Stimulated activated CD8-positive, alpha-beta memory T cell treated with anti-CD3 and anti-CD28 coated beads, Interleukin-4, amount 100 ng/mL, for 24 hours (primary cell): ENCODE results near the gene C6orf15.

Source experiments
- DNase-seq: peaks from one replicate; pipeline ENCODE4 v3.0.0-alpha.2; 2020; ENCODE audit warnings: low read depth

C6orf15 gene

GRCh38 chr6:31112478-31112877 lies at the start of gene C6orf15:
Gene C6orf15, minus strand, starts transcription at chr6:31112575. Its CDS starts 20 bp downstream, at chr6:31112555.
- DNase-seq = no peak

GRCh38 chr6:31161216-31162126 lies 49.1 kb upstream of the C6orf15 start:
- no peak for DNase-seq

- peak; percentile 6 for DNase-seq
These were observed 46.8 kb upstream of the C6orf15 start for GRCh38 chr6:31158863-31159855.

GRCh38 chr6:31158140-31158862 lies 45.9 kb upstream of the C6orf15 start, which contains the start of gene TCF19:
Gene TCF19, plus strand, starts transcription at chr6:31158589. Its CDS starts 881 bp downstream, at chr6:31159470.
- DNase-seq = peak; percentile 99

- DNase-seq = no peak
These were observed 45.3 kb upstream of the C6orf15 start, which contains the start of gene CCHCR1 for GRCh38 chr6:31157513-31158139. Gene CCHCR1, minus strand, starts transcription at chr6:31157802. Its CDS starts 202 bp downstream, at chr6:31157600.

GRCh38 chr6:31156641-31157040 lies 44.3 kb upstream of the C6orf15 start:
- DNase-seq = no peak

GRCh38 chr6:31154436-31154835 lies 42.1 kb upstream of the C6orf15 start:
- no peak for DNase-seq

- no peak for DNase-seq
These were observed 40.4 kb upstream of the C6orf15 start for GRCh38 chr6:31152781-31153180.

- no peak for DNase-seq
These were observed 37.6 kb upstream of the C6orf15 start for GRCh38 chr6:31149827-31150447.

- no peak for DNase-seq
These were observed 33.0 kb upstream of the C6orf15 start for GRCh38 chr6:31145386-31145785.

GRCh38 chr6:31144970-31145340 lies 32.6 kb upstream of the C6orf15 start:
- DNase-seq = no peak

GRCh38 chr6:31144296-31144969 lies 32.1 kb upstream of the C6orf15 start:
- DNase-seq = no peak

- DNase-seq = no peak
These were observed 30.8 kb upstream of the C6orf15 start for GRCh38 chr6:31143148-31143547.

- no peak for DNase-seq
These were observed 30.0 kb upstream of the C6orf15 start for GRCh38 chr6:31142361-31142761.

- DNase-seq = no peak
These were observed 28.3 kb upstream of the C6orf15 start for GRCh38 chr6:31140643-31141042.

GRCh38 chr6:31139599-31139998 lies 27.2 kb upstream of the C6orf15 start:
- DNase-seq = no peak

- no peak for DNase-seq
These were observed 26.6 kb upstream of the C6orf15 start, which contains the start of gene PSORS1C2 for GRCh38 chr6:31138982-31139381. Gene PSORS1C2, minus strand, starts transcription at chr6:31139066. Its CDS starts 40 bp downstream, at chr6:31139026.

- DNase-seq = no peak
These were observed 23.3 kb upstream of the C6orf15 start for GRCh38 chr6:31135710-31136109.

- no peak for DNase-seq
These were observed 20.4 kb upstream of the C6orf15 start for GRCh38 chr6:31132806-31133205.

GRCh38 chr6:31131595-31131994 lies 19.2 kb upstream of the C6orf15 start:
- DNase-seq = no peak
